HCT116 (cell line): Measurements from ENCODE around the gene SPATA20.

Experiments
- ATF3 ChIP-seq: IDR thresholded peaks from 2 replicates; pipeline ENCODE4 v1.6.1; 2012
- CTCF ChIP-seq, 3 experiments: fragments of 200-600 bp in 1 of 3; sonication (generic) in 1 of 3; IDR thresholded peaks in 2 of 3; conservative IDR thresholded peaks in 1 of 3; 2 replicates each; pipeline ENCODE4 v1.5.1; 2012 to 2017; ENCODE audit warnings: low read depth in 2 of 3, low read length in 2 of 3, antibody characterized with exemption in 1 of 3, borderline replicate concordance in 1 of 3, control low read depth in 1 of 3, mild to moderate bottlenecking in 1 of 3, mixed read lengths in 1 of 3, mixed run types in 1 of 3, moderate library complexity in 1 of 3; ENCODE audit not compliant: insufficient read depth in 1 of 3
- EZH2 ChIP-seq: fragments of 200-600 bp; sonication (generic); IDR thresholded peaks from 2 replicates; pipeline ENCODE4 v1.6.1; 2017; ENCODE audit warnings: antibody characterized with exemption, mixed run types
- FOSL1 ChIP-seq: IDR thresholded peaks from 2 replicates; pipeline ENCODE4 v1.6.1; 2012; ENCODE audit warnings: low read depth
- POLR2A ChIP-seq: IDR thresholded peaks from 2 replicates; pipeline ENCODE4 v1.7.0; 2011; ENCODE audit warnings: borderline replicate concordance; ENCODE audit not compliant: insufficient read depth, insufficient read length; ENCODE audit errors: extremely low read depth
- POLR2AphosphoS5 ChIP-seq: IDR thresholded peaks from 2 replicates; pipeline ENCODE4 v1.6.1; 2011; ENCODE audit warnings: mild to moderate bottlenecking, low read depth, low read length, moderate library complexity
- REST ChIP-seq: IDR thresholded peaks from 2 replicates; pipeline ENCODE4 v1.6.1; 2012; ENCODE audit warnings: low read depth
- ZNF274 ChIP-seq: fragments of 200-500 bp; sonication (Bioruptor generic); IDR thresholded peaks from 2 replicates; pipeline ENCODE4 v1.6.1; 2014; ENCODE audit warnings: mild to moderate bottlenecking, low read depth, low read length, inconsistent platforms

GRCh38 chr17:50524838-50525237, 22.1 kb upstream of the SPATA20 start:
- TF ChIP-seq POLR2AphosphoS5 (no peak), REST (no peak), EZH2 (no peak), CTCF (IDR thresholded peaks at IDR 0.05 in 2 of 3, conservative IDR thresholded peaks at IDR 0.05 in 1 of 3; ENCODE audit: borderline replicate concordance in 1 of 3, insufficient read depth in 1 of 3, low read depth in 2 of 3, low read length in 2 of 3) (no peak), POLR2A (no peak), FOSL1 (no peak), ATF3 (no peak), ZNF274 (no peak)
